ENCODE data around the gene PLCB1.

PLCB1 gene

GRCh38 chr20:8519887-8520286 is 387.8 kb downstream of the PLCB1 start:
- no peak for DNase-seq

GRCh38 chr20:8522168-8522567 is 390.1 kb downstream of the PLCB1 start:
- no peak for DNase-seq

GRCh38 chr20:8523684-8524083 is 391.6 kb downstream of the PLCB1 start:
- DNase-seq: no peak

GRCh38 chr20:8524101-8525016 is 392.3 kb downstream of the PLCB1 start:
- no peak for DNase-seq

- no peak for DNase-seq
Measured at GRCh38 chr20:8525017-8525343, 392.9 kb downstream of the PLCB1 start.

- DNase-seq: no peak
Measured at GRCh38 chr20:8526610-8527009, 394.5 kb downstream of the PLCB1 start.

GRCh38 chr20:8527998-8528723 is 396.1 kb downstream of the PLCB1 start:
- no peak for DNase-seq

- no peak for DNase-seq
Measured at GRCh38 chr20:8530022-8530421, 398.0 kb downstream of the PLCB1 start.

- peak; percentile 87 for DNase-seq
Measured at GRCh38 chr20:8532169-8532568, 400.1 kb downstream of the PLCB1 start.

- no peak for DNase-seq
Measured at GRCh38 chr20:8534368-8535160, 402.5 kb downstream of the PLCB1 start.

- peak; percentile 9 for DNase-seq
Measured at GRCh38 chr20:8535403-8536261, 403.6 kb downstream of the PLCB1 start.

- DNase-seq: no peak
Measured at GRCh38 chr20:8536262-8536618, 404.2 kb downstream of the PLCB1 start.

- DNase-seq: no peak
Measured at GRCh38 chr20:8540466-8540865, 408.4 kb downstream of the PLCB1 start.

GRCh38 chr20:8542110-8542486 is 410.0 kb downstream of the PLCB1 start:
- DNase-seq: no peak

- DNase-seq: no peak
Measured at GRCh38 chr20:8545212-8545611, 413.1 kb downstream of the PLCB1 start.

GRCh38 chr20:8547035-8547650 is 415.1 kb downstream of the PLCB1 start:
- DNase-seq: no peak

- DNase-seq: no peak
Measured at GRCh38 chr20:8547968-8548588, 416.0 kb downstream of the PLCB1 start.

- no peak for DNase-seq
Measured at GRCh38 chr20:8549192-8549591, 417.1 kb downstream of the PLCB1 start.

GRCh38 chr20:8557711-8558110 is 425.6 kb downstream of the PLCB1 start:
- DNase-seq: no peak

- no peak for DNase-seq
Measured at GRCh38 chr20:8562356-8562755, 430.3 kb downstream of the PLCB1 start.

- DNase-seq: no peak
Measured at GRCh38 chr20:8568075-8568474, 436.0 kb downstream of the PLCB1 start.

GRCh38 chr20:8569766-8570165 is 437.7 kb downstream of the PLCB1 start:
- no peak for DNase-seq
